SU-DHL-6 (cell line): ENCODE data around the gene PRPF18.

Experiments used
- CTCF ChIP-seq: fragments of 200-600 bp; sonication (generic); IDR thresholded peaks from one replicate; pipeline ENCODE4 v1.5.1; 2017; ENCODE audit warnings: antibody characterized with exemption, mild to moderate bottlenecking, low read length, moderate library complexity; ENCODE audit not compliant: insufficient read depth, poor library complexity, severe bottlenecking
- EZH2phosphoT487 ChIP-seq: fragments of 200-600 bp; sonication (generic), shearing (Covaris generic); conservative IDR thresholded peaks from 2 replicates; pipeline ENCODE4 v1.6.1; 2018; ENCODE audit warnings: mild to moderate bottlenecking, antibody characterized with exemption, low read length, moderate library complexity, mixed read lengths

DNA sequence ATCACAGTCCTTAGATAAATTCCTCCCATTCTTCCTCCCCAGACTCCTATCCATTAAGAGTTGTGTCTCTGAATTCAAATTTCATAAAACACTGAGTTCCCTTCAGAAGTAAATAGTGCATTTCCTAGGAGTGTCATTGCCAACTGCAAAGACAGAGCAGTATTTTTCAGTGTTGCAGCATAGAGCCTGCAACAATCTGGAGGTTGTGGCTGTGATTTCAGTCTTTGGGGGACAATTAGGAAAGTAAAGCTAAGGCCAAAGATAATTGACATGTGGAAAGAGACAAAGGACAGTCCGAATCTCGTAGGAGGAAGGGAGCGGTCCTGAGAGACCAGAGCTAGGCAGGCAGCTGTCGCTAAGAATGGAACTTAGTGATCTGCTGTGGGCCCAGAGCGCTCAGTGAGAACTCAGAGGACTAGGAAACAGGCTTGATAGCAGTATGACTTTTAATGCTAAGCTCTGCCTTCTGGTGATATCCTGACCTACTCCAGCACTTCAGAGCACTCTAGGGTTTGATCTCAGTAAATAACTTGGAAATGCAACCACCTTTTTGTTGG, 46.2 kb downstream of the PRPF18 start:
- TF ChIP-seq CTCF (no peak), EZH2phosphoT487 (no peak)
